Activated naive CD8-positive, alpha-beta T cell (primary cell): ENCODE results near the gene NKRF.
A peak's percentile ranks its signal among the peaks of the same experiment; 100 is the strongest.

Source experiments
- H3K27ac Mint-ChIP-seq: one replicate; pipeline ENCODE4 v1.8.0; 2021; ENCODE audit warnings: mixed read lengths
- H3K27me3 Mint-ChIP-seq: one replicate; pipeline ENCODE4 v1.8.0; 2021; ENCODE audit warnings: mixed read lengths
- H3K36me3 Mint-ChIP-seq: one replicate; pipeline ENCODE4 v1.8.0; 2021; ENCODE audit warnings: mixed read lengths
- H3K4me1 Mint-ChIP-seq: one replicate; pipeline ENCODE4 v1.8.0; 2021; ENCODE audit warnings: low read depth, mixed read lengths
- H3K4me3 Mint-ChIP-seq: one replicate; pipeline ENCODE4 v1.8.0; 2021; ENCODE audit warnings: mild to moderate bottlenecking, mixed read lengths
- H3K9me3 Mint-ChIP-seq: one replicate; pipeline ENCODE4 v1.8.0; 2021; ENCODE audit warnings: low read depth, mixed read lengths

NKRF gene

GRCh38 chrX:119574394-119575266 is 31.6 kb downstream of the NKRF start, which contains the start of gene UBE2A:
Gene UBE2A (plus strand): TSS chrX:119574563. CDS start chrX:119574712, 149 bp downstream.
- peak within 1 kb of the TSS; percentile 94 for H3K4me3 Mint-ChIP-seq
- no peaks in the 10 kb centered on the region for H3K27me3 Mint-ChIP-seq

GRCh38 chrX:119573840-119574393 is 32.3 kb downstream of the NKRF start:
- H3K4me3 Mint-ChIP-seq = peak overlapping the region; percentile 94
- peak overlapping the region; percentile 92 for H3K27ac Mint-ChIP-seq
- H3K9me3 Mint-ChIP-seq = no peaks in the 10 kb centered on the region
- peaks cover 21% of the 10 kb centered on the region for H3K4me1 Mint-ChIP-seq
- no peaks in the 10 kb centered on the region for H3K27me3 Mint-ChIP-seq
- no peaks in the 10 kb centered on the region for H3K36me3 Mint-ChIP-seq

More at GRCh38 chrX:119574394-119575266, 31.6 kb downstream of the NKRF start, which contains the start of gene UBE2A:
- H3K27ac Mint-ChIP-seq = peak within 1 kb of the TSS; percentile 92
- peaks cover 21% of the 10 kb centered on the region for H3K4me1 Mint-ChIP-seq
- no peaks in the 10 kb centered on the region for H3K36me3 Mint-ChIP-seq
- no peaks in the 10 kb centered on the region for H3K9me3 Mint-ChIP-seq

GRCh38 chrX:119573222-119573621 is 33.0 kb downstream of the NKRF start:
- no peaks in the 10 kb centered on the region for H3K27me3 Mint-ChIP-seq
- H3K36me3 Mint-ChIP-seq = no peaks in the 10 kb centered on the region
- no peak overlapping the region for H3K27ac Mint-ChIP-seq
- no peaks in the 10 kb centered on the region for H3K9me3 Mint-ChIP-seq
- peaks cover 18% of the 10 kb centered on the region for H3K4me1 Mint-ChIP-seq
- H3K4me3 Mint-ChIP-seq = peak overlapping the region; percentile 94

GRCh38 chrX:119570351-119570835 is 35.8 kb downstream of the NKRF start:
- no peaks in the 10 kb centered on the region for H3K9me3 Mint-ChIP-seq
- H3K27me3 Mint-ChIP-seq = no peaks in the 10 kb centered on the region
- no peak overlapping the region for H3K27ac Mint-ChIP-seq
- H3K4me1 Mint-ChIP-seq = peaks cover 10% of the 10 kb centered on the region
- no peak overlapping the region for H3K4me3 Mint-ChIP-seq
- H3K36me3 Mint-ChIP-seq = no peaks in the 10 kb centered on the region

GRCh38 chrX:119565107-119565663 is 41.0 kb downstream of the NKRF start, which contains the start of gene STEEP1:
Gene STEEP1 (minus strand): TSS chrX:119565409. CDS start chrX:119565355, 54 bp downstream.
- Mint-ChIP-seq H3K9me3 (no peaks in the 10 kb centered on the region), H3K36me3 (no peaks in the 10 kb centered on the region), H3K4me3 (peak within 1 kb of the TSS; percentile 95), H3K27me3 (no peaks in the 10 kb centered on the region), H3K4me1 (peaks cover 21% of the 10 kb centered on the region), H3K27ac (peak within 1 kb of the TSS; percentile 94)

- Mint-ChIP-seq H3K9me3 (no peaks in the 10 kb centered on the region), H3K27ac (no peak overlapping the region), H3K27me3 (no peaks in the 10 kb centered on the region), H3K36me3 (peaks cover 2% of the 10 kb centered on the region), H3K4me1 (peaks cover 23% of the 10 kb centered on the region), H3K4me3 (no peak overlapping the region)
Observed at GRCh38 chrX:119552508-119552907, 53.7 kb downstream of the NKRF start.

- H3K4me1 Mint-ChIP-seq = peaks cover 18% of the 10 kb centered on the region
- no peaks in the 10 kb centered on the region for H3K36me3 Mint-ChIP-seq
- no peak overlapping the region for H3K27ac Mint-ChIP-seq
- H3K9me3 Mint-ChIP-seq = no peaks in the 10 kb centered on the region
- no peak overlapping the region for H3K4me3 Mint-ChIP-seq
- no peaks in the 10 kb centered on the region for H3K27me3 Mint-ChIP-seq
Observed at GRCh38 chrX:119549327-119550016, 56.8 kb downstream of the NKRF start.

- Mint-ChIP-seq H3K4me3 (no peak overlapping the region), H3K4me1 (no peaks in the 10 kb centered on the region), H3K9me3 (no peaks in the 10 kb centered on the region), H3K27me3 (no peaks in the 10 kb centered on the region), H3K27ac (no peak overlapping the region), H3K36me3 (peaks cover 5% of the 10 kb centered on the region)
Observed at GRCh38 chrX:119541188-119541587, 65.0 kb downstream of the NKRF start.

GRCh38 chrX:119539872-119540271 is 66.4 kb downstream of the NKRF start:
- no peak overlapping the region for H3K4me3 Mint-ChIP-seq

More at GRCh38 chrX:119539872-119540271, 66.4 kb downstream of the NKRF start:
- Mint-ChIP-seq H3K27me3 (no peaks in the 10 kb centered on the region), H3K36me3 (peaks cover 7% of the 10 kb centered on the region), H3K27ac (peak overlapping the region; percentile 75), H3K4me1 (no peaks in the 10 kb centered on the region), H3K9me3 (no peaks in the 10 kb centered on the region)
